ENCODE data around the gene STT3B. TPM values are rescaled to one million over a fixed set of nuclear protein-coding genes. Genes with fewer than 3 reads are reported as not detected.

STT3B gene
- total and polyA plus RNA-seq, 2 experiments from 2014 or later, result 105 to 106 TPM

DNA sequence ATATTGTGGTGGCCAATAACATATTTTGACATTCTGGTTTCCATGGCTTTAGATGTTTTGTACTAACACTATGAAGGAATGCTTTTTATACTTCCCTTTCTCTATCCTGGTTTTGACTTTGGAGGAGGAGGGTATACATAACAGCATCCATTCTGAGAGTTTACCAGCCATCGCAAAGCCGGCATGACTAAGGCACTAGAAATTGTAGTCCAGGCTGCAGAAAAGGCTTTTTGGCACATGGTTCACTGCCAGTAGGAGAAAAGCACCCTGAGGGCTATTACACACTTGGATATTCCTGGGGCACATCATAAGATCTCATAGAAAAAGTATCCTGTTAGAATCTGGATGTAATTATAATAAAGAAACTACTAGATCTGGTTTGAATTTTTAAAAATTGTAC is 101.8 kb downstream of the STT3B start:
- H3K27me3 ChIP-seq, result no peaks in the 10 kb centered on the region
- H3K4me3 ChIP-seq, result no peak overlapping the region
- peak in 1 of 2 donors; percentile 5 for DNase-seq (ENCODE audit: low read depth in 1 of 2, low spot score in 1 of 2)
- TF ChIP-seq, protein P1, sequence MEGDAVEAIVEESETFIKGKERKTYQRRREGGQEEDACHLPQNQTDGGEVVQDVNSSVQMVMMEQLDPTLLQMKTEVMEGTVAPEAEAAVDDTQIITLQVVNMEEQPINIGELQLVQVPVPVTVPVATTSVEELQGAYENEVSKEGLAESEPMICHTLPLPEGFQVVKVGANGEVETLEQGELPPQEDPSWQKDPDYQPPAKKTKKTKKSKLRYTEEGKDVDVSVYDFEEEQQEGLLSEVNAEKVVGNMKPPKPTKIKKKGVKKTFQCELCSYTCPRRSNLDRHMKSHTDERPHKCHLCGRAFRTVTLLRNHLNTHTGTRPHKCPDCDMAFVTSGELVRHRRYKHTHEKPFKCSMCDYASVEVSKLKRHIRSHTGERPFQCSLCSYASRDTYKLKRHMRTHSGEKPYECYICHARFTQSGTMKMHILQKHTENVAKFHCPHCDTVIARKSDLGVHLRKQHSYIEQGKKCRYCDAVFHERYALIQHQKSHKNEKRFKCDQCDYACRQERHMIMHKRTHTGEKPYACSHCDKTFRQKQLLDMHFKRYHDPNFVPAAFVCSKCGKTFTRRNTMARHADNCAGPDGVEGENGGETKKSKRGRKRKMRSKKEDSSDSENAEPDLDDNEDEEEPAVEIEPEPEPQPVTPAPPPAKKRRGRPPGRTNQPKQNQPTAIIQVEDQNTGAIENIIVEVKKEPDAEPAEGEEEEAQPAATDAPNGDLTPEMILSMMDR (IDR thresholded peaks at IDR 0.05; ENCODE audit: low read depth, low read length), result no peak
- H3K27ac ChIP-seq, result no peak overlapping the region
- H3K4me1 ChIP-seq (ENCODE audit: low read depth), result no peaks in the 10 kb centered on the region
- H3K9me3 ChIP-seq (ENCODE audit: low read depth), result no peaks in the 10 kb centered on the region
- peaks cover 41% of the 10 kb centered on the region for H3K36me3 ChIP-seq

DNA sequence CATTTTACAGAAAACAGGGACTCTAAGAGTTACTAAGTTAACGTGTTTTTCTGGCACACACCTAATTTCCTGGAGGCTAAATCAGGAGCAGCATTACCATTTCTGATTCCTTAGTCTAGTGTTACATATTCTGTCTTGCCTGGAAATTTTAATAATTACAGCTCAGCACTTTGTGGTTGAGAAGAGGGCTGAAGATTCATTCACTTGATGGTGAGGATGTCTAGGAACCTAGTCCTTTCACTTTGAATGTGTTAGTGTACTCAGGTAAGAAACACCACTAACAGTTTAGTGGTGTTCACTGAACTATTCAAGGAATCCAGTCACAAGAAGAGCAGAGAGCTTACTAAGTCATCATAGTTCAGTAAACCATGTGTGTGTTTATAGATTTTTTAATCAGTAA is 102.8 kb downstream of the STT3B start:
- Histone ChIP-seq H3K27ac (no peak overlapping the region), H3K4me1 (ENCODE audit: low read depth) (no peaks in the 10 kb centered on the region), H3K4me3 (no peak overlapping the region), H3K36me3 (peaks cover 38% of the 10 kb centered on the region), H3K27me3 (no peaks in the 10 kb centered on the region), H3K9me3 (ENCODE audit: low read depth) (no peaks in the 10 kb centered on the region)
- TF ChIP-seq, protein P1 (IDR thresholded peaks at IDR 0.05; ENCODE audit: low read depth, low read length), result no peak
- no peak for DNase-seq (ENCODE audit: low read depth in 1 of 2, low spot score in 1 of 2)

DNA sequence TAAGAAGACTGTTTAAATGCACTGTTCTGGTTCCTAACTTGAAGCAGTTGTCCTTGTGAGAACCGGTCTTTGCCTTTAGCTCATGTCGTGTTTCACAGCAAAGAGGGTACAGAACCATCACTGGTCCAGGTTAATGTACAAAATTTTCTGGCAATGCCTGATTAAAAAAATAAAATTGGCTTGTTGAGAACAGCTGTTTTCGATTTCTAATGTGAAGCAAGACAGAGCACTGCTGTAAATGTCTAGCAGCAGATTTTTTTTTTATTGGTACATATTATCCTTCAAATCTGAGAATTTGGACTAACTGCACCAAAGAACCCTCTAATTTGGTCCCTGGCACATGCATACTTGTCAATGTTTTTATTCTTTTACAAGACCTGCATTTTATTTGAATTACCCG is 103.3 kb downstream of the STT3B start:
- H3K9me3 ChIP-seq (ENCODE audit: low read depth), result no peaks in the 10 kb centered on the region
- H3K36me3 ChIP-seq, result peaks cover 38% of the 10 kb centered on the region
- H3K4me1 ChIP-seq (ENCODE audit: low read depth), result no peaks in the 10 kb centered on the region
- DNase-seq (ENCODE audit: low read depth in 1 of 2, low spot score in 1 of 2), result no peak
- no peak overlapping the region for H3K27ac ChIP-seq
- no peak overlapping the region for H3K4me3 ChIP-seq
- no peaks in the 10 kb centered on the region for H3K27me3 ChIP-seq
- TF ChIP-seq, protein P1 (IDR thresholded peaks at IDR 0.05; ENCODE audit: low read depth, low read length), result no peak

DNA sequence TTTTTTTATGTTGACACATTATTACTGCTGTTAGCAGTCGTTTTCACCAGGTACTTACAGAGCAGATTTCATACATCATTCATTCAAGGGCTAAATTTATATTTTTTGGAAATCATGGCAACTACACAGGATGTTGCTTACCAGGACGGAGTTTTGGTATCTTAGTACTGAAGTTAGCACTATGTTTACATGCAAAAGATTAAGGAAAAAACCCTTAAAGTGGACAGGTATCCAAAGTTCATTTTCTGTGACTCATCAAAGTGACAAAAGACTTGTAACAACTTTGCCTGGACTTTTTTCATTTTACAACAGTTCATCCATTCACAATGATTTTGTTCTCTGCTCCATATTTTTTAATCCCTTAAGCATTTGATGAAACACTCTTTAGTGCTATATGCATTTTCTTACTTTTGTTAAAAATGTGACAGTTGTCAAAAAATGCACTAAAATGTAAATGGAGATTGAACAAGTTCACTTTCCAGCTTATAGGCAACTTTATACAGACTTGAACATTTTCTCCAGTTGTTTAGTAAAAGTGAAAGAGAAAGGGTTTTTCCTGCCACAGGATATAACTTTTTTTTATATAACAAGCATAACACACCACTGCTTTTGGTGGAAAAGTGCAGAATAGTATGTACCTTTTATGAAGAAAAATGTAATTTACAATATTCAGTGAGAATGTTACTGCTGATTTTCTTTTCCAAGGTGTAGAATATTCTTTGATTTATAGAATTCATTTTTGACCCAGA is 104.1 kb downstream of the STT3B start:
- Histone ChIP-seq H3K36me3 (peaks cover 32% of the 10 kb centered on the region), H3K27me3 (no peaks in the 10 kb centered on the region), H3K9me3 (ENCODE audit: low read depth) (no peaks in the 10 kb centered on the region), H3K4me3 (no peak overlapping the region), H3K4me1 (ENCODE audit: low read depth) (no peaks in the 10 kb centered on the region), H3K27ac (no peak overlapping the region)
- TF ChIP-seq, protein P1 (IDR thresholded peaks at IDR 0.05; ENCODE audit: low read depth, low read length), result no peak
- DNase-seq (ENCODE audit: low read depth in 1 of 2, low spot score in 1 of 2), result no peak

DNA sequence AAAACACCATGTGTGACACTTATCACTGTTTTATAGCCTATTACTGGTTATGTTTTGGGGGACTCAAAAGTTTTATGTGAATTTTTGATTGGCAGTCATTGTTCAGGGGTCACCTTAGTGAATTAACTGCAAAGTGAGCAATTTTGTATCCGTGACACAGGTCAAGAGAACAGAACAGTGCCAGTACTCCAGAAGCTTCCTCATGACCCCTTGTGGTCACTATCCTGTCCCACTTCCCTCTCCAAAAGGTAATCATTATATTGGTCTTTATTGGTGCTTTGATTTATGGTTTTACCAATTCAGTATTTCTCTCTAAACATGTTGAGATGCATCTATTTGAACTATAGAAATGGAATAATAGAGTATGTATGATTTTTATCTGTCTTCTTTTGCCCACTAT is 107.1 kb downstream of the STT3B start:
- Histone ChIP-seq H3K27me3 (no peaks in the 10 kb centered on the region), H3K4me1 (ENCODE audit: low read depth) (no peaks in the 10 kb centered on the region), H3K9me3 (ENCODE audit: low read depth) (no peaks in the 10 kb centered on the region), H3K27ac (no peak overlapping the region), H3K36me3 (peaks cover 20% of the 10 kb centered on the region), H3K4me3 (no peak overlapping the region)
- TF ChIP-seq, protein P1 (IDR thresholded peaks at IDR 0.05; ENCODE audit: low read depth, low read length), result no peak
- DNase-seq (ENCODE audit: low read depth in 1 of 2, low spot score in 1 of 2), result no peak

Data from cardiac muscle cell (in vitro differentiated cells and primary cell).